GM10248 (cell line): Measurements from ENCODE around the gene AKAP6.

Experiments
- CTCF ChIA-PET: fragments of 300-600 bp; sonication (Branson Sonifier 250); formaldehyde crosslinking; extraction: SDS; loops from one replicate; lab custom pipeline; 2021; ENCODE audit warnings: antibody characterized with exemption; lab: Yijun Ruan, JAX
- POLR2A ChIA-PET: fragments of 350-650 bp; sonication (Branson Sonifier 250); formaldehyde crosslinking; extraction: SDS; loops from one replicate; lab custom pipeline; 2020; ENCODE audit warnings: antibody characterized with exemption; lab: Yijun Ruan, JAX
- DNase-seq: peaks from one replicate; pipeline ENCODE4 v3.0.0; 2012; ENCODE audit errors: extremely low spot score
- TF ChIP-seq, protein P1 (sequence below): IDR thresholded peaks from 2 replicates; pipeline ENCODE4 v1.5.1; 2012; ENCODE audit warnings: mild to moderate bottlenecking, low read depth; ENCODE audit errors: extremely low read depth, missing control alignments, control extremely low read depth

The AKAP6 gene

DNA sequence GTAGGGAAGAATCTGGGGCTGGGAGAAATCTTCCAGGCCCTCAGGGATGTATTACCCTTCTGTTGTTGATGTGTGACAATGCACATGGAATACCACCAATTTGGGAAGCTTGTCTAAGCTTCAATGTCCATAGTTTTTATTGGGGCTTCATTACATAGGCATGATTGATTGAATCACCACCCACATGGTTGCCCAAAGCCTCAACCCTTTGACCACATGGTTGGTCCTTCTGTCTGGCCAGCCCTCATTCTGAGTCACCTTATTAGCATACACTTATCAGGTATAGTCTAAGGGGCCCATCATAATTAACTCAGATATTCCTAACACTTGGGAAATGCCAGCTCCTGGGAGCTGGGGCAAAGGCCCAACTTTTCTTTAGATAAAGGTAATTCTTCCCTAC is 93.3 kb downstream of the AKAP6 start:
- DNase-seq, result no peak
- ChIA-PET POLR2A (no interaction called here), CTCF (interaction anchor here (1.1 kb wide), 1 partner anchor 16 kb away, joined by 3 read pairs; no protein-coding TSS in a partner anchor)
- TF ChIP-seq, protein P1, sequence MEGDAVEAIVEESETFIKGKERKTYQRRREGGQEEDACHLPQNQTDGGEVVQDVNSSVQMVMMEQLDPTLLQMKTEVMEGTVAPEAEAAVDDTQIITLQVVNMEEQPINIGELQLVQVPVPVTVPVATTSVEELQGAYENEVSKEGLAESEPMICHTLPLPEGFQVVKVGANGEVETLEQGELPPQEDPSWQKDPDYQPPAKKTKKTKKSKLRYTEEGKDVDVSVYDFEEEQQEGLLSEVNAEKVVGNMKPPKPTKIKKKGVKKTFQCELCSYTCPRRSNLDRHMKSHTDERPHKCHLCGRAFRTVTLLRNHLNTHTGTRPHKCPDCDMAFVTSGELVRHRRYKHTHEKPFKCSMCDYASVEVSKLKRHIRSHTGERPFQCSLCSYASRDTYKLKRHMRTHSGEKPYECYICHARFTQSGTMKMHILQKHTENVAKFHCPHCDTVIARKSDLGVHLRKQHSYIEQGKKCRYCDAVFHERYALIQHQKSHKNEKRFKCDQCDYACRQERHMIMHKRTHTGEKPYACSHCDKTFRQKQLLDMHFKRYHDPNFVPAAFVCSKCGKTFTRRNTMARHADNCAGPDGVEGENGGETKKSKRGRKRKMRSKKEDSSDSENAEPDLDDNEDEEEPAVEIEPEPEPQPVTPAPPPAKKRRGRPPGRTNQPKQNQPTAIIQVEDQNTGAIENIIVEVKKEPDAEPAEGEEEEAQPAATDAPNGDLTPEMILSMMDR, result no peak

DNA sequence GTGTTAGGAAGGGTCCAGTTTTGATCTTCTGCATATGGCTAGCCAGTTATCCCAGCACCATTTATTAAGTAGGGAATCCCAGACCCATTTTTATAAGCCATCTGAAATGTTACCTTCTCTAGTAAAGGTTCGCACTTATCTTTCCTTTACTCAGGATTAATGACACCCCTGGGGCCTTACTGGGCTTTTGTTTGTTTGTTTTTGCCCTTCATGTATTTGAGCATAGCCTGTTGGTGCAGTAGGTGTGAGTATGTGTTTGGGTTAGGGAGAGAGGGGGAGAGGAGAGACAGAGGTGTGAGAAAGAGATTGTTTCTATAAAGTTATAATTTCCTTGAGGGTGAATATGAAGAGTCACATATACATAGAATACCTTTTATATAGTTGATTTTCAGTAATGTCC is 96.9 kb downstream of the AKAP6 start:
- CTCF ChIA-PET, result no interaction called here

DNA sequence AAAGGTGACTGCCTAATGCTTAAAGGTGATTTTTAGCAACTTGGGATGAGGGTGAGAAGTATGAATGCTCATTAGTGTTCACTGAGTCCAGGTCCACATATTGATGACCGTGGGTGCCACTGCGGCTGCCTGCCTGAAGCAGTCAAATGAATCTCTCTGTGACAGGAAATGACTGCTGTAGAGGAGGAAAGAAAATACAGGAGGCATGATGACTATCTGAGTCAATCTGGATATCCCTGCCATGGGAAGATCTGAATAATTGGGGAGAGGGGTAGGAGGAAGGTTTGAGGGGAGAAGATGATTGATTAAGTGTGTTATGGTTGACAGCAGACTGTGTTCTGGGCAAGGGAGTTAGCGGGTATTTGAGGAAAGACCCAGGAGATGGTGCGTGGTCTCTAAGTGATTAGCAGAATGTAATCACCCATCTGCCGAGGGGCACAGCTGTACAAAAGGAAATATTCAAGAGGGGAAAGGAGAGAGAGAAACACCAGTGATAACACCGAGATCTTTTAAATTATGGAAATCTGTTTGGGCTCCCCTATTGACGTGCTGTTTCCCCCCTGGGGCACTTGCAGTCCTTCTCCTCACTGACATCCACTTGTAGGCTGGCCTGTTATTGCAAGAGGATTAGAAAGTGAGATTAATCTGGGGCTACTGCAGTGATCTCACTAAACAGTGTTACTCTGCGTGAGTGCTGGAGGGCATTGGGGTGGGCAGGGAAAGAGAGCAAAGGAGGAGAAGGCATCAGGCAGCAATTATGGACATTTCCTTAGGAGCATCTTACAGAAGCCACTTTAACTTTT is 97.7 kb downstream of the AKAP6 start:
- ChIA-PET CTCF (no interaction called here), POLR2A (no interaction called here)
- no peak for DNase-seq
- TF ChIP-seq, protein P1, result no peak

More for the DNA sequence above, 96.9 kb downstream of the AKAP6 start:
- POLR2A ChIA-PET, result no interaction called here
- no peak for DNase-seq
- TF ChIP-seq, protein P1, result no peak

DNA sequence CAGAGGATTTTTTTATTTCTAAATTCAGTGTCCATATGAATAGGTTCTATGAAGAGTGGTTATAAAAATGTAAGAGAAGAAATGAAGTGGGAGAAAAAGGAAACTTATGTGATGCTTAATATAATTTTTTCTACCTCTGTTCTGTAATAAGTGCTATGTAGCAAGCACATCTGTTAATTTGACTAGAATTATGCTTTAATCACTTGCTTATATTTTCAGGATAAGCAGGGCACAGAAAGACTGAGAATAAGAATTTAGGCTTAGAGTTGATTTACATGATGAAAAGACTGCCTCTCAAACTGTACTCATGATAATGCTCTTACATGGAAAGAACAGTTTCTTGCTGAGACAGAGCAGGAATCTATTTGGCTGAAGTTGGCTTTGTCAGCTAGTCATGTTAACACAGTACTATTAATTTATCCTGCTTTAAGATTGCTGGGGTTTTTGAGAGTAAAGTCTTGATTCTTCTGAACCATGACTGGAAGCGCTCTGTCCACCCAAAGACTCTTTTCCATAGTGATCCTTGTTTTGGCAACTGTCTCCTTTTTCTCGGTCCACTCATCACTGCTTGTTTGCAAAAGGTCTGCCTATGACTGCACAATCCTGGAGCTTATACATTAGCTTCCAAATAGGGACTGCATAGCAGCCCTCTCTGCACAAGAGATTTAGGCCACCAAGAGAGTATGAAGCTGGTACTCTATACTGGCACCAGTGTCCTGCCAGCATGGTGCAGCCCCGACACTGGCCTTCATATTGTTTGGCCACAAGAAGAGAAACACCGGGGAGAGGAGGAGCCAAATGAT is 98.8 kb downstream of the AKAP6 start:
- CTCF ChIA-PET, result interaction anchor here (0.9 to 1.2 kb wide), 2 partner anchors 9 to 169 kb away, joined by 3 read pairs; no protein-coding TSS in a partner anchor
- POLR2A ChIA-PET, result no interaction called here
- DNase-seq, result no peak
- TF ChIP-seq, protein P1, result no peak

DNA sequence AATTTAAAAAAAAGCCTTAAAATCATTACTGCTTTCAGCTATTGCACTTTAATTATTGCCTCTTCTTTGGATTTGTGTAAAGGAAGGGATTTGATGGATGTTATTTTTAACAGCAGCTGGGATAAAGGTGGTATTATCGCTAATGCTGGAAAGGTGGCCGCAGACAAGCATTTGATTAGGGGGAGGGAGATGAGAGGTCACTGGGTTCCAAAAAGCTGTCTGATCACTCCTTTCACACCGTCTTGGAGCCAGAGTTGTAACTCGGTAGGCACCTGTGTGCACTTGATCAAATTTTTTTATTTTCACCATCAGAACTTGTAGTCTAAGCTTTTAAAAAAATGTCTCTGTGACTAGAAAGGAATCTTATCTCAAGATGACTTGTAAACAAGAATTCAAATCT is 99.8 kb downstream of the AKAP6 start:
- POLR2A ChIA-PET, result no interaction called here
- CTCF ChIA-PET, result interaction anchor here (0.9 to 1.2 kb wide), 3 partner anchors 8 to 170 kb away, joined by 3 read pairs; no protein-coding TSS in a partner anchor
- DNase-seq, result no peak
- TF ChIP-seq, protein P1, result no peak

DNA sequence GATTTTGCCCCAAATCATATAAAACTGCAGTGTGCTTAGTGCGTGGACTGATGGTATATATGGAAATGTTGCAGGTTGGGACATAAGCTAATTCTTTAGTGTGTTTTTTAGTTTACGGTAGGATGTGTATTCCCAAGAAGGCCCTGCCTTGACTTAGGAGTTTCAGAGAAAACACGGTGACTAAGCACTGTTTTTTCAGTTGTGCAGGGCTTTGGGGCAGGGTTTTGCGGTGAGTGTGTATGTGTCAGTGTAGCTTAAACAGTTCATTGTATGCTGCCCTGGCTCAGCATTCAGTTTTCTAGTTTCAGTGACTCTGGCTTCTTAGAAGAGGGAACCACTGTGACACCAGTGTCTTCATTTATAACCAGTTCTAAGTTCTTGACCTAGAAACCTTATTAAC is 101.2 kb downstream of the AKAP6 start:
- DNase-seq, result no peak
- ChIA-PET CTCF (no interaction called here), POLR2A (no interaction called here)
- TF ChIP-seq, protein P1, result no peak
